Panc1 (cell line): ENCODE results near the gene MRNIP. TPM values are rescaled to one million over a fixed set of nuclear protein-coding genes. Genes with fewer than 3 reads are reported as not detected.

ENCODE experiments used
- ATAC-seq: fragments of 200-7000 bp; cut with Tn5 transposase; 2 replicates; pipeline ENCODE4 v1.9.1; 2020; ENCODE audit warnings: mild to moderate bottlenecking, moderate library complexity
- BruUV-seq: library from RNA; stranded (reverse); fragments of 400-500 nt; replicated peaks from 2 replicates; lab custom pipeline; 2021; lab: Mats Ljungman, UMichigan
- CTCF ChIA-PET: fragments of 300-600 bp; sonication (Branson Sonifier 250); formaldehyde crosslinking; loops from one replicate; lab custom pipeline; 2022; ENCODE audit warnings: antibody characterized with exemption; lab: Charles Lee
- POLR2A ChIA-PET: fragments of 300-600 bp; sonication (Branson Sonifier 250); formaldehyde crosslinking; loops from one replicate; lab custom pipeline; 2022; ENCODE audit warnings: antibody characterized with exemption; lab: Charles Lee
- DNase-seq: peaks from one replicate; pipeline ENCODE4 v3.0.0-alpha.2; 2010; ENCODE audit warnings: low read depth, low spot score
- H3K27ac ChIP-seq: 2 replicates; pipeline ENCODE4 v1.5.1; 2011; ENCODE audit warnings: mild to moderate bottlenecking, low read length, inconsistent platforms
- H3K27me3 ChIP-seq: fragments of 200-500 bp; sonication (Bioruptor generic); 2 replicates; pipeline ENCODE4 v1.6.0; 2014; ENCODE audit warnings: low read length, inconsistent platforms; ENCODE audit not compliant: control insufficient read depth, insufficient read depth
- H3K36me3 ChIP-seq: fragments of 200-500 bp; sonication (Bioruptor generic); 2 replicates; pipeline ENCODE4 v1.5.1; 2014; ENCODE audit warnings: inconsistent platforms, mild to moderate bottlenecking, low read length, moderate library complexity; ENCODE audit not compliant: control insufficient read depth, insufficient read depth
- H3K4me1 ChIP-seq: 2 replicates; pipeline ENCODE4 v1.5.1; 2011; ENCODE audit warnings: inconsistent platforms, mild to moderate bottlenecking, low read length, moderate library complexity; ENCODE audit not compliant: control insufficient read depth, insufficient read depth
- H3K4me3 ChIP-seq, 2 experiments: 2 replicates each; pipeline ENCODE4 v1.5.1; 2011 to 2012; ENCODE audit warnings: low read depth in 2 of 2, low read length in 2 of 2, mild to moderate bottlenecking in 2 of 2, inconsistent platforms in 1 of 2, moderate library complexity in 1 of 2
- H3K9me3 ChIP-seq: fragments of 200-500 bp; sonication (Bioruptor generic); 2 replicates; pipeline ENCODE4 v1.5.1; 2014; ENCODE audit warnings: low read depth, mild to moderate bottlenecking, inconsistent platforms, low read length, moderate library complexity; ENCODE audit not compliant: control insufficient read depth, insufficient read depth
- POLR2AphosphoS5 ChIP-seq: IDR thresholded peaks from 2 replicates; pipeline ENCODE4 v1.6.1; 2012; ENCODE audit warnings: mild to moderate bottlenecking, low read depth, low read length, moderate library complexity
- SIN3A ChIP-seq: IDR thresholded peaks from 2 replicates; pipeline ENCODE4 v1.6.1; 2012; ENCODE audit warnings: low read depth, mild to moderate bottlenecking, low read length, moderate library complexity, borderline replicate concordance; ENCODE audit not compliant: insufficient read depth
- TCF7L2 ChIP-seq: IDR thresholded peaks from 2 replicates; pipeline ENCODE4 v1.6.1; 2011; ENCODE audit warnings: mild to moderate bottlenecking, low read depth, low read length, inconsistent platforms
- in situ Hi-C: cut with HindIII; loops from 2 replicates; pipeline ENCODE4 v1.10.0; 2016; ENCODE audit warnings: low sequenced_read_pairs, low pct_unique_long_range_greater_than_20kb
- intact Hi-C: fragments of 100-400 bp; cut with micrococcal nuclease; formaldehyde crosslinking; loops from one replicate; pipeline ENCODE4 v1.10.0; 2022; ENCODE audit not compliant: unreplicated experiment
- total RNA-seq: library from RNA; stranded (reverse); gene quantifications from one replicate; pipeline ENCODE4 v1.2.1, GENCODE V29; 2021; ENCODE audit not compliant: unreplicated experiment
- TF ChIP-seq, protein P1 (sequence below), 2 experiments: IDR thresholded peaks; 2 replicates each; pipeline ENCODE4 v1.6.1; 2011 to 2012; ENCODE audit warnings: low read depth in 2 of 2, control low read depth in 1 of 2, low read length in 1 of 2, mild to moderate bottlenecking in 1 of 2, moderate library complexity in 1 of 2; ENCODE audit not compliant: insufficient read depth in 1 of 2
- TF ChIP-seq, protein P2 (sequence below): fragments of 450-650 bp; IDR thresholded peaks from 2 replicates; pipeline ENCODE4 v1.5.1; 2017; ENCODE audit warnings: mild to moderate bottlenecking

Gene MRNIP
- total RNA-seq, 1 experiment from 2014 or later: 33.0 TPM

DNA sequence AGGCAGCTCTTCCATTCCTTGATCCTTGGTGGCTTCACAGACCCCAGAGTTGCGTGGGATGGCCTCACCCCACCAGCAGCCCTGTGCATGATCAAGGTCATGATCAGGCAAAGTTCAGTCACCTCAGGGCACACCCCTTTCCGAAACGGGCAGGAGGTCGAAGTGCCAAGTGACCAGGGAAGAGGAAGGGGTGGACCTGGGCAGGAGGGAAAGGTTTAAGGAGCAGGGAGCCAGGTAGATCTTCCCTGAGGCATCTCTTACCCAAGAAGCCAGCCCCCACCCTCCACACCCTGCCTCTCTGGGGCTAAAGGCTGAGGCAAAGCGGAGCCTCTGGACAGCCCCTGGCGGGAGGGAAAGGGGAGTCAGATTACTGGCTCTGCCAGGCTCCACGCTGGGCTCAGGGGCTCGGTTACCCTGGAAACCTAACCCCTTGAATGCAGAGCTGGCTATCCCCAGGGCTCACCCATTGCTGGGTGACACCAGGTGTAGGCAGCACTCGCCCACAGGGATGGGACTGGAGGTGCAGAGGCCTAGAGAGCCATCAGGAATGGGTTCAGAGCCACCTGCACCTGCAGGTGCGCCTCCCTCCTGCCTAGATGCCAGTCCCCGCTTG lies 55.6 kb downstream of the MRNIP start:
- no peaks in the 10 kb centered on the region for H3K9me3 ChIP-seq
- ChIA-PET POLR2A (interaction anchor here (0.6 kb wide), 1 partner anchor 16 kb away, joined by 11 read pairs; no protein-coding TSS in a partner anchor), CTCF (interaction anchor here (0.6 kb wide), 1 partner anchor 503 kb away, joined by 3 read pairs; no protein-coding TSS in a partner anchor)
- H3K4me1 ChIP-seq: peaks cover 30% of the 10 kb centered on the region
- DNase-seq (no peak), ATAC-seq (no peak)
- H3K27ac ChIP-seq: peak overlapping the region; percentile 72
- in situ Hi-C loops (no loop called here), intact Hi-C loops (no loop called here)
- H3K27me3 ChIP-seq: no peaks in the 10 kb centered on the region
- TF ChIP-seq TCF7L2: no peak
- TF ChIP-seq, protein P1, sequence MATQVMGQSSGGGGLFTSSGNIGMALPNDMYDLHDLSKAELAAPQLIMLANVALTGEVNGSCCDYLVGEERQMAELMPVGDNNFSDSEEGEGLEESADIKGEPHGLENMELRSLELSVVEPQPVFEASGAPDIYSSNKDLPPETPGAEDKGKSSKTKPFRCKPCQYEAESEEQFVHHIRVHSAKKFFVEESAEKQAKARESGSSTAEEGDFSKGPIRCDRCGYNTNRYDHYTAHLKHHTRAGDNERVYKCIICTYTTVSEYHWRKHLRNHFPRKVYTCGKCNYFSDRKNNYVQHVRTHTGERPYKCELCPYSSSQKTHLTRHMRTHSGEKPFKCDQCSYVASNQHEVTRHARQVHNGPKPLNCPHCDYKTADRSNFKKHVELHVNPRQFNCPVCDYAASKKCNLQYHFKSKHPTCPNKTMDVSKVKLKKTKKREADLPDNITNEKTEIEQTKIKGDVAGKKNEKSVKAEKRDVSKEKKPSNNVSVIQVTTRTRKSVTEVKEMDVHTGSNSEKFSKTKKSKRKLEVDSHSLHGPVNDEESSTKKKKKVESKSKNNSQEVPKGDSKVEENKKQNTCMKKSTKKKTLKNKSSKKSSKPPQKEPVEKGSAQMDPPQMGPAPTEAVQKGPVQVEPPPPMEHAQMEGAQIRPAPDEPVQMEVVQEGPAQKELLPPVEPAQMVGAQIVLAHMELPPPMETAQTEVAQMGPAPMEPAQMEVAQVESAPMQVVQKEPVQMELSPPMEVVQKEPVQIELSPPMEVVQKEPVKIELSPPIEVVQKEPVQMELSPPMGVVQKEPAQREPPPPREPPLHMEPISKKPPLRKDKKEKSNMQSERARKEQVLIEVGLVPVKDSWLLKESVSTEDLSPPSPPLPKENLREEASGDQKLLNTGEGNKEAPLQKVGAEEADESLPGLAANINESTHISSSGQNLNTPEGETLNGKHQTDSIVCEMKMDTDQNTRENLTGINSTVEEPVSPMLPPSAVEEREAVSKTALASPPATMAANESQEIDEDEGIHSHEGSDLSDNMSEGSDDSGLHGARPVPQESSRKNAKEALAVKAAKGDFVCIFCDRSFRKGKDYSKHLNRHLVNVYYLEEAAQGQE (IDR thresholded peaks at IDR 0.05; ENCODE audit: insufficient read depth in 1 of 2, low read depth in 2 of 2, low read length in 1 of 2): no peak
- TF ChIP-seq SIN3A: no peak
- 0 out of 2 replicates have a peak, but pooled peaks have one; percentile 9 for TF ChIP-seq POLR2AphosphoS5
- TF ChIP-seq, protein P2, sequence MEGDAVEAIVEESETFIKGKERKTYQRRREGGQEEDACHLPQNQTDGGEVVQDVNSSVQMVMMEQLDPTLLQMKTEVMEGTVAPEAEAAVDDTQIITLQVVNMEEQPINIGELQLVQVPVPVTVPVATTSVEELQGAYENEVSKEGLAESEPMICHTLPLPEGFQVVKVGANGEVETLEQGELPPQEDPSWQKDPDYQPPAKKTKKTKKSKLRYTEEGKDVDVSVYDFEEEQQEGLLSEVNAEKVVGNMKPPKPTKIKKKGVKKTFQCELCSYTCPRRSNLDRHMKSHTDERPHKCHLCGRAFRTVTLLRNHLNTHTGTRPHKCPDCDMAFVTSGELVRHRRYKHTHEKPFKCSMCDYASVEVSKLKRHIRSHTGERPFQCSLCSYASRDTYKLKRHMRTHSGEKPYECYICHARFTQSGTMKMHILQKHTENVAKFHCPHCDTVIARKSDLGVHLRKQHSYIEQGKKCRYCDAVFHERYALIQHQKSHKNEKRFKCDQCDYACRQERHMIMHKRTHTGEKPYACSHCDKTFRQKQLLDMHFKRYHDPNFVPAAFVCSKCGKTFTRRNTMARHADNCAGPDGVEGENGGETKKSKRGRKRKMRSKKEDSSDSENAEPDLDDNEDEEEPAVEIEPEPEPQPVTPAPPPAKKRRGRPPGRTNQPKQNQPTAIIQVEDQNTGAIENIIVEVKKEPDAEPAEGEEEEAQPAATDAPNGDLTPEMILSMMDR: no peak
- no peak overlapping the region; a peak in 1 of 4 replicates for H3K4me3 ChIP-seq
- BruUV-seq: no TSS peak
- peaks cover 7% of the 10 kb centered on the region for H3K36me3 ChIP-seq

DNA sequence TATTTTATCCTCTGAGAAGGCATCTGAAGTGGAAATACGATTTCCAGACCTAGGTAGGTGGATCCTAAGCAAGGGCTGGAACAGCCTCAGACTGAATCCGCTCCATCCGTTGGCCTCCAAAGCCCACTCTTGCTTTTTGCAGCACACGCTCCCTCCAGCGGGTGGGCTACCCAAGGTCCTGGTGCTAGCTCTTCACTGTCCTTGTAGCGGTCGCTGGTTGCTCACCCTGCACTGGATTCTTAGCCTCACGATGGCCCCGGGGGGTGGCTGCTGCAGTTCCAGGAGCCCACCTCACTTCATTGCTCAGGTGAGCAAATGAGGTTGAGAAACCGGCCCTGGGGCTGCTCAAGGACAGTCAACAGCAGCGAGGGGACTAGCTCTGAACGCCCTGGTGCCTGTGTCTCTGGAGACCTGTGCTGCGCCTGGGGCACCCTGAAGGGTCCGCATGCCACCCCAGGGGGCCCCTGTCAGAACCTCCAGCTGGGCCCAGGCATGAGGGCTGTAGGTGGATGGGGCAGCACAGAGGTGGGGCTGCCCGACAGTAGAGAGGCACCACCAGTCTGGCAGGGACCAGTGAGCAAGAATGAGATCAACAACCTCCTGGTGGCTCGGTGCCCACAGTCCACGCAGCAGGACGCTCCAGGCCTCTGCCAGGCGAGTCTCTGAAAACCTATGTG lies 56.3 kb downstream of the MRNIP start:
- in situ Hi-C loops (no loop called here), intact Hi-C loops (no loop called here)
- H3K4me1 ChIP-seq: peaks cover 30% of the 10 kb centered on the region
- POLR2A ChIA-PET: interaction anchor here (0.5 kb wide), 1 partner anchor 17 kb away, joined by 3 read pairs; no protein-coding TSS in a partner anchor
- H3K36me3 ChIP-seq: peaks cover 7% of the 10 kb centered on the region
- no TSS peak for BruUV-seq
- no peak for TF ChIP-seq TCF7L2
- TF ChIP-seq SIN3A: no peak
- TF ChIP-seq, protein P1 (IDR thresholded peaks at IDR 0.05; ENCODE audit: insufficient read depth in 1 of 2, low read depth in 2 of 2, low read length in 1 of 2): no peak
- TF ChIP-seq, protein P2: no peak
- no peak for TF ChIP-seq POLR2AphosphoS5
- ATAC-seq (no peak; the same call in 1 of the 2 replicates), DNase-seq (no peak)
- no peaks in the 10 kb centered on the region for H3K27me3 ChIP-seq
- H3K4me3 ChIP-seq: no peak overlapping the region
- CTCF ChIA-PET: interaction anchor here (1.0 kb wide), 3 partner anchors 9 to 27 kb away, joined by 3 to 12 read pairs (median 7); no protein-coding TSS in a partner anchor
- H3K9me3 ChIP-seq: no peaks in the 10 kb centered on the region
- peak overlapping the region; percentile 72 for H3K27ac ChIP-seq
